Stomach (tissue), 9 donors: Measurements from ENCODE around the gene PDE6H. TPM values are rescaled to one million over a fixed set of nuclear protein-coding genes. Genes with fewer than 3 reads are reported as not detected.

ENCODE experiments used
- DNase-seq, 2 donors: peaks; one replicate each; pipeline versions ENCODE4 v3.0.0 to v3.0.0-alpha.2; 2013 to 2019
- H3K27ac ChIP-seq, 5 donors: fragments of 200-600 bp in 4 of 5; sonication (generic) in 4 of 5; one replicate each; pipeline ENCODE4 v1.5.1; 2013 to 2019; ENCODE audit warnings: mild to moderate bottlenecking in 1 of 5, moderate library complexity in 1 of 5
- H3K27me3 ChIP-seq, 3 donors: fragments of 200-600 bp; sonication (generic); one replicate each; pipeline ENCODE4 v1.5.1; 2017 to 2019; ENCODE audit warnings: mixed run types in 1 of 3
- H3K36me3 ChIP-seq, 4 donors: fragments of 200-600 bp; sonication (generic); 1 replicate in 3 of 4; 2 replicates in 1 of 4; pipeline ENCODE4 v1.5.1; 2016 to 2019
- H3K4me1 ChIP-seq, 4 donors: fragments of 200-600 bp; sonication (generic); one replicate each; pipeline ENCODE4 v1.5.1; 2016 to 2019
- H3K4me3 ChIP-seq, 4 donors: fragments of 200-600 bp; sonication (generic) in 3 of 4; one replicate each; pipeline ENCODE4 v1.5.1; 2016 to 2019; ENCODE audit warnings: mild to moderate bottlenecking in 1 of 4
- H3K9me3 ChIP-seq, 4 donors: fragments of 200-600 bp; sonication (generic); one replicate each; pipeline ENCODE4 v1.5.1; 2016 to 2019
- EP300 ChIP-seq: sonication (generic); formaldehyde crosslinking; IDR thresholded peaks from one replicate; pipeline ENCODE4 v1.6.1; 2017; ENCODE audit warnings: antibody characterized with exemption
- POLR2A ChIP-seq, 4 donors: fragments of 450-650 bp; IDR thresholded peaks; one replicate each; pipeline ENCODE4 v1.6.1; 2016; ENCODE audit warnings: antibody characterized with exemption in 4 of 4, control low read depth in 2 of 4, mild to moderate bottlenecking in 1 of 4, moderate library complexity in 1 of 4
- POLR2AphosphoS5 ChIP-seq, 3 donors: sonication (generic); formaldehyde crosslinking; IDR thresholded peaks; one replicate each; pipeline ENCODE4 v1.6.1; 2016; ENCODE audit warnings: antibody characterized with exemption in 3 of 3
- WGBS, 5 donors: extraction: QIAGEN DNeasy Blood & Tissue Kit in 3 of 5; methylation state at CpG; one replicate each; pipeline versions ENCODE4 v1.1.5 to v1.1.7; 2013 to 2018; 5-methylcytosine and 5-hydroxymethylcytosine counted together
- intact Hi-C: fragments of 100-400 bp; cut with DNase I; formaldehyde crosslinking; loops from one replicate; pipeline ENCODE4 v1.15.1; 2023; ENCODE audit warnings: low total_unique reads
- polyA plus RNA-seq, 3 donors: library from polyadenylated mRNA; stranded (reverse); fragments of 200-250 nt; gene quantifications; one replicate each; pipeline ENCODE4 v1.2.3, GENCODE V29; 2013
- total RNA-seq, 5 donors: library from RNA; depleted of rRNA; stranded (reverse); fragments of >200 nt; gene quantifications; one replicate each; pipeline versions ENCODE4 v1.1.0 to v1.2.3, GENCODE V29; 2014 to 2016
- TF ChIP-seq, protein P1 (sequence below), 7 experiments: fragments of 450-650 bp in 4 of 7; fragments of 200-600 bp in 3 of 7; sonication (generic) in 3 of 7; IDR thresholded peaks; one replicate each; pipeline ENCODE4 v1.5.1; 2016 to 2019; ENCODE audit warnings: antibody characterized with exemption in 7 of 7, control low read depth in 2 of 7, mild to moderate bottlenecking in 1 of 7
- donor health status: healthy with polysubstance abuse.
- donor health status: Bipolar disorder and iron deficiency.
- donor health status: healthy.

PDE6H gene
- total and polyA plus RNA-seq, 8 donors = not detected

DNA sequence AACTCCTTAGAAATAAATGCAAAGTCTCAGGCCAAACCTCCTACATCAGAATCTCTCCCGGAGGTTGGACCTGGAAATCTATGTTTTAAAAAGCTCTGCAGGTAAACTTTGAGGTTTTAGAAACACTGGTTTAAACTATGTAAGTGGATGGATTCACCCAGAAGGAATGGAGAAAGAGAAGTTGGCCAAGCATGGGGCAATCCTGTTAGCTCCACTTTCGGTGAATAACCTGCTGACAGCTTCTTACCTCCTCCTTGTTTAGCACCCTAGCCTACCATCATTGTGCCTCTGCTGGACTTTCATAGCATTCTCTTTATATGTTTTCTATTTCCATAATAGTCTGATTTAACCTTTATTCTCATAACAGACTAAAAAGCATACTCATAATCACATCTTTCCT lies 8.4 kb upstream of the PDE6H start:
- intact Hi-C loops = no loop called here
- no peaks in the 10 kb centered on the region for H3K27me3 ChIP-seq
- H3K4me1 ChIP-seq = peaks cover 0 to 6% (median 0%) of the 10 kb centered on the region in 4 donors
- DNase-seq = no peak
- H3K9me3 ChIP-seq = no peaks in the 10 kb centered on the region
- no peak overlapping the region for H3K27ac ChIP-seq
- 35 to 92% (median 75%) methylated on average over 2 of the region's 2 CpGs for WGBS, 5 donors
- TF ChIP-seq POLR2AphosphoS5 (IDR thresholded peaks at IDR 0.05) (no peak), EP300 (no peak), POLR2A (IDR thresholded peaks at IDR 0.05) (no peak)
- TF ChIP-seq, protein P1, sequence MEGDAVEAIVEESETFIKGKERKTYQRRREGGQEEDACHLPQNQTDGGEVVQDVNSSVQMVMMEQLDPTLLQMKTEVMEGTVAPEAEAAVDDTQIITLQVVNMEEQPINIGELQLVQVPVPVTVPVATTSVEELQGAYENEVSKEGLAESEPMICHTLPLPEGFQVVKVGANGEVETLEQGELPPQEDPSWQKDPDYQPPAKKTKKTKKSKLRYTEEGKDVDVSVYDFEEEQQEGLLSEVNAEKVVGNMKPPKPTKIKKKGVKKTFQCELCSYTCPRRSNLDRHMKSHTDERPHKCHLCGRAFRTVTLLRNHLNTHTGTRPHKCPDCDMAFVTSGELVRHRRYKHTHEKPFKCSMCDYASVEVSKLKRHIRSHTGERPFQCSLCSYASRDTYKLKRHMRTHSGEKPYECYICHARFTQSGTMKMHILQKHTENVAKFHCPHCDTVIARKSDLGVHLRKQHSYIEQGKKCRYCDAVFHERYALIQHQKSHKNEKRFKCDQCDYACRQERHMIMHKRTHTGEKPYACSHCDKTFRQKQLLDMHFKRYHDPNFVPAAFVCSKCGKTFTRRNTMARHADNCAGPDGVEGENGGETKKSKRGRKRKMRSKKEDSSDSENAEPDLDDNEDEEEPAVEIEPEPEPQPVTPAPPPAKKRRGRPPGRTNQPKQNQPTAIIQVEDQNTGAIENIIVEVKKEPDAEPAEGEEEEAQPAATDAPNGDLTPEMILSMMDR (IDR thresholded peaks at IDR 0.05) = no peak
- no peaks in the 10 kb centered on the region for H3K36me3 ChIP-seq
- H3K4me3 ChIP-seq = no peak overlapping the region

GRCh38 chr12:14965221-14965620 lies 7.6 kb upstream of the PDE6H start:
- no peaks in the 10 kb centered on the region for H3K36me3 ChIP-seq
- no peaks in the 10 kb centered on the region for H3K27me3 ChIP-seq
- H3K27ac ChIP-seq = no peak overlapping the region
- intact Hi-C loops = no loop called here
- peaks cover 0 to 6% (median 0%) of the 10 kb centered on the region in 4 donors for H3K4me1 ChIP-seq
- DNase-seq = no peak
- no peak overlapping the region for H3K4me3 ChIP-seq
- WGBS, 5 donors = 92 to 97% (median 94%) methylated on average over 2 of the region's 2 CpGs
- no peaks in the 10 kb centered on the region for H3K9me3 ChIP-seq
- TF ChIP-seq POLR2A (IDR thresholded peaks at IDR 0.05) (no peak), EP300 (no peak), POLR2AphosphoS5 (IDR thresholded peaks at IDR 0.05) (no peak)
- TF ChIP-seq, protein P1 (IDR thresholded peaks at IDR 0.05) = no peak

DNA sequence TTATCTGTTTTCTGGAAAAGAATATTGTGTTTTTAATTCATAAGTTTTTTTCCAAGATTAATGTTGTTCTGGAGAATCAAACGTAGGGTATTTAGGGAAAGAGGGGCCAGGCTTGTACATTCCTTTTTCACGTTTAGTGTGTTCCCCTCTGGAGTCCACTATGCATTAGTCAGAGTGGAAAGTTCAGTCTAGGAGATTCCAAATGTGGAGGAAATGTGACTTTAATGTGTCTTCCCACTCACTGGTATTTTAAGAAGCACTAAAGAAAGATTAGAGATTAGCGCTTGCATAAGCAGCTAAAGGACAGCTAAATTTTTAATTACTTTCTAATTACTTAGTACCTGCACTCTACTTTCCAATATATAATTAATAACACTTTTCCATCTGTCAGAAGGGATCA lies 4.4 kb upstream of the PDE6H start:
- H3K4me1 ChIP-seq = no peaks in the 10 kb centered on the region
- WGBS, 5 donors = 72 to 82% (median 76%) methylated on average over 3 of the region's 3 CpGs
- intact Hi-C loops = no loop called here
- H3K27ac ChIP-seq = no peak overlapping the region
- no peaks in the 10 kb centered on the region for H3K9me3 ChIP-seq
- no peak for DNase-seq
- no peaks in the 10 kb centered on the region for H3K27me3 ChIP-seq
- H3K36me3 ChIP-seq = no peaks in the 10 kb centered on the region
- no peak for TF ChIP-seq POLR2A (IDR thresholded peaks at IDR 0.05)
- TF ChIP-seq EP300 = no peak
- TF ChIP-seq, protein P1 (IDR thresholded peaks at IDR 0.05) = no peak
- no peak for TF ChIP-seq POLR2AphosphoS5 (IDR thresholded peaks at IDR 0.05)
- H3K4me3 ChIP-seq = no peak overlapping the region

GRCh38 chr12:14970473-14970872 lies 2.4 kb upstream of the PDE6H start:
- no peaks in the 10 kb centered on the region for H3K27me3 ChIP-seq
- no peaks in the 10 kb centered on the region for H3K9me3 ChIP-seq
- no peak overlapping the region for H3K4me3 ChIP-seq
- no peaks in the 10 kb centered on the region for H3K36me3 ChIP-seq
- TF ChIP-seq POLR2A (IDR thresholded peaks at IDR 0.05) (no peak), EP300 (no peak), POLR2AphosphoS5 (IDR thresholded peaks at IDR 0.05) (no peak)
- TF ChIP-seq, protein P1 (IDR thresholded peaks at IDR 0.05) = no peak
- H3K27ac ChIP-seq = no peak overlapping the region
- no peaks in the 10 kb centered on the region for H3K4me1 ChIP-seq
- no peak for DNase-seq
- intact Hi-C loops = no loop called here
- 51 to 80% (median 63%) methylated on average over 4 of the region's 4 CpGs for WGBS, 5 donors
